Activated naive CD8-positive, alpha-beta T cell (primary cell): ENCODE data around the gene RPL36A.

Experiments used
- H3K27ac Mint-ChIP-seq: one replicate; pipeline ENCODE4 v1.8.0; 2021; ENCODE audit warnings: mixed read lengths
- H3K27me3 Mint-ChIP-seq: one replicate; pipeline ENCODE4 v1.8.0; 2021; ENCODE audit warnings: mixed read lengths
- H3K36me3 Mint-ChIP-seq: one replicate; pipeline ENCODE4 v1.8.0; 2021; ENCODE audit warnings: mixed read lengths
- H3K4me1 Mint-ChIP-seq: one replicate; pipeline ENCODE4 v1.8.0; 2021; ENCODE audit warnings: low read depth, mixed read lengths
- H3K4me3 Mint-ChIP-seq: one replicate; pipeline ENCODE4 v1.8.0; 2021; ENCODE audit warnings: mild to moderate bottlenecking, mixed read lengths
- H3K9me3 Mint-ChIP-seq: one replicate; pipeline ENCODE4 v1.8.0; 2021; ENCODE audit warnings: low read depth, mixed read lengths

The RPL36A gene

GRCh38 chrX:101390664-101391525 is at the start of gene RPL36A:
Gene RPL36A (plus strand): TSS chrX:101391011. CDS start chrX:101391044, 33 bp downstream.
- peak within 1 kb of the TSS; percentile 95 for H3K4me3 Mint-ChIP-seq
- no peaks in the 10 kb centered on the region for H3K27me3 Mint-ChIP-seq
- H3K36me3 Mint-ChIP-seq, result peaks cover 23% of the 10 kb centered on the region
- peak within 1 kb of the TSS; percentile 99 for H3K27ac Mint-ChIP-seq
- H3K9me3 Mint-ChIP-seq, result no peaks in the 10 kb centered on the region
- peaks cover 16% of the 10 kb centered on the region for H3K4me1 Mint-ChIP-seq

- H3K27me3 Mint-ChIP-seq, result no peaks in the 10 kb centered on the region
- H3K9me3 Mint-ChIP-seq, result no peaks in the 10 kb centered on the region
- H3K4me1 Mint-ChIP-seq, result peaks cover 16% of the 10 kb centered on the region
- peak overlapping the region; percentile 93 for H3K4me3 Mint-ChIP-seq
- H3K36me3 Mint-ChIP-seq, result peaks cover 3% of the 10 kb centered on the region
- peak overlapping the region; percentile 95 for H3K27ac Mint-ChIP-seq
These were observed 42.9 kb upstream of the RPL36A start for GRCh38 chrX:101347859-101348451.

GRCh38 chrX:101348452-101349192 is 42.2 kb upstream of the RPL36A start, which contains the start of gene TIMM8A:
Gene TIMM8A (minus strand): TSS chrX:101348742. CDS start chrX:101348664, 78 bp downstream.
- Mint-ChIP-seq H3K4me1 (peaks cover 16% of the 10 kb centered on the region), H3K27ac (peak within 1 kb of the TSS; percentile 95), H3K27me3 (no peaks in the 10 kb centered on the region), H3K9me3 (no peaks in the 10 kb centered on the region), H3K36me3 (peaks cover 3% of the 10 kb centered on the region), H3K4me3 (peak within 1 kb of the TSS; percentile 93)

DNA sequence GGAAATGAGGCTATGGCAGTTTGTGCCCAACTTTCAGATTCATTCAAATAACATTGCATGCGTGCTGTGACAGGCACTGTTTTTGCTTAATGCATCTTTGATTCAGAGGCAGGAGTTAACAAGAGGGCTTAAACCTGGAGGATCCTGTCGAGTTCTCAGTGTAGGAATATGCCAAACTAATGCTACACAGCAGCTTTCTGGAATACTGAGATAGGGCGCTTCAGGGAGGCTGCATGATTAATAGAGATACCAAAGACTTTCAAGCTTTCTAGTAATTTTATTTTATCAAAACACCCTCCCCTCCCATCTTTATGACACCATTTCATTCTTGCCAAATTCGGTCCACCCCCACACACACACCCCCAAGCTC is 41.6 kb upstream of the RPL36A start:
- Mint-ChIP-seq H3K9me3 (no peaks in the 10 kb centered on the region), H3K4me3 (peak overlapping the region; percentile 93), H3K27me3 (no peaks in the 10 kb centered on the region), H3K36me3 (peaks cover 3% of the 10 kb centered on the region), H3K4me1 (peaks cover 16% of the 10 kb centered on the region), H3K27ac (peak overlapping the region; percentile 95)

GRCh38 chrX:101357166-101357795 is 33.5 kb upstream of the RPL36A start:
- Mint-ChIP-seq H3K36me3 (no peaks in the 10 kb centered on the region), H3K27me3 (no peaks in the 10 kb centered on the region), H3K27ac (no peak overlapping the region), H3K4me3 (no peak overlapping the region), H3K9me3 (no peaks in the 10 kb centered on the region), H3K4me1 (peaks cover 3% of the 10 kb centered on the region)

GRCh38 chrX:101359966-101360365 is 30.8 kb upstream of the RPL36A start:
- Mint-ChIP-seq H3K4me3 (no peak overlapping the region), H3K4me1 (peaks cover 3% of the 10 kb centered on the region), H3K27me3 (peaks cover 2% of the 10 kb centered on the region), H3K36me3 (no peaks in the 10 kb centered on the region), H3K27ac (no peak overlapping the region), H3K9me3 (no peaks in the 10 kb centered on the region)

GRCh38 chrX:101360390-101360789 is 30.4 kb upstream of the RPL36A start:
- H3K27ac Mint-ChIP-seq, result no peak overlapping the region
- no peak overlapping the region for H3K4me3 Mint-ChIP-seq
- peaks cover 2% of the 10 kb centered on the region for H3K27me3 Mint-ChIP-seq
- no peaks in the 10 kb centered on the region for H3K9me3 Mint-ChIP-seq
- peaks cover 3% of the 10 kb centered on the region for H3K4me1 Mint-ChIP-seq
- H3K36me3 Mint-ChIP-seq, result no peaks in the 10 kb centered on the region

DNA sequence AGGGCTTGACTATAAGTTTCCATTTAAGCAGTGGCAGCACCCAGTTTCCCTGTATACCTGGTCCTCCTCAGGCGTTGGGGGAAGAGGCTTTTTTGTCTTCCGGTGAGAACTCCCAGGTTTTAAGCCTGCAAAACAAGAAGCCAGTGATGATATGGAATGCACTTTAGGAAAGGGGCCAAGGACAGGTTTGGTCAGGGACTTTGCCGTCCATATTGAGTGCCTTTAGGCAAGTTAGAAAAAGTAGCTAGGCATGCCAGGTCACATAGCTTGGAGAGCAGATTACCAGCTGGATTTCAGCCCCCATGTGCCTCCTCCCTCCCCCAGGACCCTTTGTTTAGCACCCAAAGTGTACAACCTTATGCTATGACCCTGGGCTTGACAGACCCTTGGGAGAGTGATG is 28.7 kb upstream of the RPL36A start:
- Mint-ChIP-seq H3K4me3 (no peak overlapping the region), H3K27ac (no peak overlapping the region), H3K4me1 (peaks cover 3% of the 10 kb centered on the region), H3K27me3 (peaks cover 2% of the 10 kb centered on the region), H3K36me3 (no peaks in the 10 kb centered on the region), H3K9me3 (no peaks in the 10 kb centered on the region)

GRCh38 chrX:101362757-101363156 is 28.1 kb upstream of the RPL36A start:
- Mint-ChIP-seq H3K36me3 (no peaks in the 10 kb centered on the region), H3K4me3 (no peak overlapping the region), H3K27ac (no peak overlapping the region), H3K4me1 (peaks cover 3% of the 10 kb centered on the region), H3K9me3 (no peaks in the 10 kb centered on the region), H3K27me3 (peaks cover 2% of the 10 kb centered on the region)

GRCh38 chrX:101365301-101365795 is 25.5 kb upstream of the RPL36A start:
- no peak overlapping the region for H3K4me3 Mint-ChIP-seq
- no peaks in the 10 kb centered on the region for H3K36me3 Mint-ChIP-seq
- H3K27ac Mint-ChIP-seq, result no peak overlapping the region
- H3K9me3 Mint-ChIP-seq, result no peaks in the 10 kb centered on the region
- peaks cover 2% of the 10 kb centered on the region for H3K27me3 Mint-ChIP-seq
- no peaks in the 10 kb centered on the region for H3K4me1 Mint-ChIP-seq

DNA sequence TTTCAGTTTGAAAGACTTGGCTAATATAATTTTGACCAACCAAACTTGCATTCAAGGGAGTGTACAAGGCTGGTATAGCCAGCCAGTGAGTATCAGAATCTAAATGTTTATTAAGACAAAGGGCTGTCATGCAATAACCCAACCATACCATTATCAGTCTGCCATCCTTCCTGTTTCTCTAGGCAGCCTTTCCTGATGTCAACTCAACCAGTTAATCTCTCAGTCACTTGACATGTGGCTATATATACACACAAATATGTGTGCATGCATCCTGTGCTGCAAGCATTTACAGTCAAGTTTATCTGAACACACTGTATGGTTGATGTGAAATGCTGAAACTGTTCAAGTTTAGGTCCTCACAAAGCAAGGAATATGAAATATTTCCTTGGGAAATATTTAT is 22.0 kb upstream of the RPL36A start:
- Mint-ChIP-seq H3K4me1 (no peaks in the 10 kb centered on the region), H3K4me3 (no peak overlapping the region), H3K36me3 (no peaks in the 10 kb centered on the region), H3K9me3 (no peaks in the 10 kb centered on the region), H3K27ac (no peak overlapping the region), H3K27me3 (no peaks in the 10 kb centered on the region)

- no peaks in the 10 kb centered on the region for H3K4me1 Mint-ChIP-seq
- no peaks in the 10 kb centered on the region for H3K9me3 Mint-ChIP-seq
- H3K36me3 Mint-ChIP-seq, result no peaks in the 10 kb centered on the region
- no peak overlapping the region for H3K4me3 Mint-ChIP-seq
- no peaks in the 10 kb centered on the region for H3K27me3 Mint-ChIP-seq
- H3K27ac Mint-ChIP-seq, result no peak overlapping the region
These were observed 21.1 kb upstream of the RPL36A start for GRCh38 chrX:101369687-101370086.

- Mint-ChIP-seq H3K27me3 (no peaks in the 10 kb centered on the region), H3K4me1 (no peaks in the 10 kb centered on the region), H3K36me3 (no peaks in the 10 kb centered on the region), H3K9me3 (no peaks in the 10 kb centered on the region), H3K27ac (no peak overlapping the region), H3K4me3 (no peak overlapping the region)
These were observed 19.8 kb upstream of the RPL36A start for GRCh38 chrX:101370888-101371504.

GRCh38 chrX:101377547-101377946 is 13.3 kb upstream of the RPL36A start:
- Mint-ChIP-seq H3K9me3 (no peaks in the 10 kb centered on the region), H3K27ac (no peak overlapping the region), H3K27me3 (no peaks in the 10 kb centered on the region), H3K4me1 (no peaks in the 10 kb centered on the region), H3K36me3 (no peaks in the 10 kb centered on the region), H3K4me3 (no peak overlapping the region)
